Epithelial cell of proximal tubule (primary cell): Measurements from ENCODE around the gene RBM47. TPM values are rescaled to one million over a fixed set of nuclear protein-coding genes. Genes with fewer than 3 reads are reported as not detected.

Experiments
- DNase-seq: peaks from one replicate; pipeline ENCODE4 v3.0.0-alpha.2; 2011; ENCODE audit warnings: low read depth
- H3K4me3 ChIP-seq: 2 replicates; pipeline ENCODE4 v1.5.1; 2011; ENCODE audit warnings: low read depth, mild to moderate bottlenecking, low read length
- CTCF ChIP-seq: conservative IDR thresholded peaks from 2 replicates; pipeline ENCODE4 v1.5.1; 2012; ENCODE audit warnings: low read depth, mild to moderate bottlenecking, low read length
- total RNA-seq: library from RNA; depleted of rRNA; stranded (reverse); fragments of >200 nt; gene quantifications from 2 replicates; pipeline ENCODE4 v1.2.3, GENCODE V29; 2015

Gene RBM47
- total RNA-seq, 1 donor from 2014 or later: 42.9 TPM

DNA sequence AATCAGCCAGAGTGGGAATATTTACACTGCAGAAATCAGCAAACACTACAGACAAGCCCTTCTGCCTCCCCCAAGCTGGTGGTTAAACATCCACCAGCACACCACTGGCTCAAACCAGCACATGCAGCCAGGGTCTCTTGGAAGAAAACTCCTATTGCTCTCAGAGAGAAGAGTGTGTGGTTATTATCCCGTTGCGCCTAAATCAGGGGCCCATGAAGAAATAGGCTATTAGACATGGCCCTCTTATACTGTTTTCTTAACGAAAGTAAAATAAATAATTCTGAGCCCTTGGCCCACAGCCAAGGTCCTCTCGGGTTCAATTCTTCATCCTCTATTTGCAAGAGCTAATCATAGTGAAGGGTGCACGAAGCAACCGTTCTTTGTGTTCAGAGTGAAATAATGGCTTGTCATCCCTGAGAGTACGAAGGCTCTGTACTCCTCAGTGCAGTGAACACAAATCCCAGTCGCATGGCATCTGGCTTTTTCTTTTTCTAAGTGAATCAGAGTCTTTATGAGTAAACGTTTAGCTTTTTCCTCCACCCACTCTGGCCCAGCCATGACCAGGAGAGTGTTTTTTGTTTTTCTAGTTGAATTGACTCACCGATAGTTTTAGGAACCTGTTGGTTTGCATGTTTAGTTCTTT lies 33.4 kb upstream of the RBM47 start:
- no peak for TF ChIP-seq CTCF
- peak; percentile 75 for DNase-seq
- peak overlapping the region; percentile 42 for H3K4me3 ChIP-seq

DNA sequence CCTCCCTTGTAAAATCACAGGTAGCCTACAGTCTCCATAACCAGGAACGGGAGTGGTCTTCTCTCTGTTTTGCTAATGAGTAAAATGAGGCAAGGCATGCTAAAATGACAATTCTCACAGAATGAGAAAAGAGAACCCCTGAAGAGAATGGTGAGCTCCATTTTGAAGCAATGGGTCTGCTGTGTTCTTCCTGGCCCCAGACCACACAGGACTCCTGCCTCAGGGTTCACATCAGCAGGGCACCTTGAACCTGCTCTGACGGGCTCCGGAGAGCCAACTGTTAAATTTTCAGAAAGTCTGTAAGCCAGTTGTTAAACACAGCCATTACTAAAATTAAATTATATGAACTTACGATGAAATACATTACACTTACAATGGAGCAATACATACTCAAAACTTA lies 32.1 kb upstream of the RBM47 start:
- no peak for DNase-seq
- H3K4me3 ChIP-seq: no peak overlapping the region
- TF ChIP-seq CTCF: no peak

GRCh38 chr4:40656201-40656863 lies 26.7 kb upstream of the RBM47 start:
- no peak overlapping the region for H3K4me3 ChIP-seq
- no peak for TF ChIP-seq CTCF
- no peak for DNase-seq

DNA sequence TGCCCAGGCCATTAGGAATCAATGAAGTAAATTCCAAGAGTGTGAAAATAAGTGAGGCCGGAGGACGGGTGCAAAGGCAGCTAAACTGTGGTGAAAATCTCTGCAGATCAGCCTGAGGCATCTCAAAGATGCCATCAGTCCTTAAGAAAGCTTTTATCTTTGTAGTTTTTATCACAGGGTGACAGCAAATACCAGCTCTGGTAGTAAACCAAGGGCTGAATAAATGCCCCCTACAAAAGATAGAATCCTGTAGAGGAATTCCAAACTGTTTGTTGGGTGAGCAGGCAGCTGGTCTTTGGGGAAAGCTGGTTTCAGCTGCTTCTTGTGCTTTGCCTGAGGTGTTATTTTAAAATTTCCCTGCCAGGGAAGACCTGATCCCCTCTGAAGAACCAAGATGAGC lies 21.6 kb upstream of the RBM47 start:
- no peak overlapping the region for H3K4me3 ChIP-seq
- TF ChIP-seq CTCF: no peak
- DNase-seq: no peak

DNA sequence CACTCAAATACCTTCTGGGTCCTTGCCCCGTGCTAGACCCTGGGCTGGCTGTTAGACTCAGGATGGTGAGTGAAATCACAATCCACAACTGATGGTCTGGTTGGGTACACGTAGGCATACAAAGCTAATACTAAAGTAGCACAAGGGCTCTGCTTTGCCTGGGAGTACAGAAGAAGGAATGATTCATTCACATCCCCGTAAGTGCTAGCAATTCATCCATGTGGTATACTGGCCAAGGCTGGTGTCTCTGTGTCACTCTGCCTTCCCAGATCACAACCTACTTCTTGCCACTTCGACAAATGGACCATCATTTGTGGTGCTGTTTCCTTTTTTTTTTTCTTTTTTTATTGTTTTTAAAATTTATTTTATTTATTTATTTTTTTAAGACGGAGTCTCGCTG lies 19.7 kb upstream of the RBM47 start:
- H3K4me3 ChIP-seq: no peak overlapping the region
- DNase-seq: no peak
- TF ChIP-seq CTCF: no peak

GRCh38 chr4:40648742-40649281 lies 19.1 kb upstream of the RBM47 start:
- no peak overlapping the region for H3K4me3 ChIP-seq
- no peak for DNase-seq
- TF ChIP-seq CTCF: no peak
